Vagina (tissue), 2 donors: ENCODE data around the gene FBXO42.

ENCODE experiments used
- CTCF ChIP-seq, 3 experiments: fragments of 450-650 bp in 2 of 3; fragments of 200-600 bp in 1 of 3; sonication (generic) in 1 of 3; IDR thresholded peaks; one replicate each; pipeline ENCODE4 v1.5.1; 2017 to 2019; ENCODE audit warnings: antibody characterized with exemption in 3 of 3, mild to moderate bottlenecking in 2 of 3, moderate library complexity in 2 of 3
- POLR2AphosphoS5 ChIP-seq, 2 donors: sonication (generic); formaldehyde crosslinking; IDR thresholded peaks; one replicate each; pipeline ENCODE4 v1.9.0; 2017; ENCODE audit warnings: antibody characterized with exemption in 2 of 2, mild to moderate bottlenecking in 2 of 2, low read depth in 1 of 2; ENCODE audit not compliant: insufficient read depth in 1 of 2

DNA sequence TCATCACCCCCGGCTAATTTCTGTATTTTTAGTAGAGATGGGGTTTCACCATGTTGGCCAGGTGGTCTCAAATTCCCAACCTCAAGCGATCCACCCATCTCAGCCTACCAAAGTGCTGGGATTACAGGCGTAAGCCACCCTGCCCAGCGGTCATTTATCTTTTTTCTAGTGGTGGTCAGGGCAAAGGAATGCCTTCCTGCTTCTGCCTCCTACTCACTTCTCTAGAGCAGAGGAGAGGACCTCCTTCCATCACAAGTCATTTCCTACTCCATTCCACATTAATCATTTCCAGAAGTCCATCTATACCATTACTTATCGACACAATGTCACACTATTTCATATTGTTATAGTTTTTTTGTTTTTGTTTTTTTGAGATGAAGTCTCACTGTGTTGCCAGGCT lies 13.3 kb downstream of the FBXO42 start:
- no peak for TF ChIP-seq CTCF (IDR thresholded peaks at IDR 0.05)
- no peak for TF ChIP-seq POLR2AphosphoS5 (IDR thresholded peaks at IDR 0.05; ENCODE audit: insufficient read depth in 1 of 2, low read depth in 1 of 2)
